GM12878 (cell line): ENCODE results near the gene CORO1A. TPM values are rescaled to one million over a fixed set of nuclear protein-coding genes. Genes with fewer than 3 reads are reported as not detected.

Source experiments
- ATAC-seq: fragments of 200-7000 bp; cut with Tn5 transposase; 3 replicates; pipeline ENCODE4 v1.9.1; 2020; ENCODE audit warnings: mild to moderate bottlenecking, moderate library complexity
- BruUV-seq: library from RNA; stranded (reverse); fragments of 400-500 nt; replicated peaks from 2 replicates; lab custom pipeline; 2021; lab: Mats Ljungman, UMichigan
- CTCF ChIA-PET: fragments of 300-600 bp; sonication (Branson Sonifier 250); formaldehyde crosslinking; extraction: SDS; loops from one replicate; lab custom pipeline; 2021; ENCODE audit warnings: inconsistent platforms; lab: Yijun Ruan, JAX
- POLR2A ChIA-PET: fragments of 350-600 bp; formaldehyde crosslinking; extraction: SDS; loops from one replicate; lab custom pipeline; 2021; ENCODE audit warnings: inconsistent platforms; lab: Charles Lee
- RAD21 ChIA-PET: fragments of 300-600 bp; sonication (Branson Sonifier 250); formaldehyde crosslinking; loops from one replicate; lab custom pipeline; 2023; ENCODE audit warnings: antibody characterized with exemption; ENCODE audit not compliant: unreplicated experiment; lab: Charles Lee
- SMC1A ChIA-PET: fragments of 300-600 bp; sonication (Branson Sonifier 250); formaldehyde crosslinking; loops from one replicate; lab custom pipeline; 2023; ENCODE audit not compliant: unreplicated experiment, uncharacterized antibody; lab: Charles Lee
- DNase-seq: peaks from one replicate; pipeline ENCODE4 v3.0.0-alpha.2; 2011; ENCODE audit warnings: low read depth, low spot score
- FAIRE-seq: peaks from 3 replicates; lab custom pipeline; 2011; peaks lifted over from hg19 to GRCh38; lab: Jason Lieb, UNC
- H2AFZ ChIP-seq: 2 replicates; pipeline ENCODE4 v1.6.0; 2011; ENCODE audit warnings: low read depth, low read length, control low read depth; ENCODE audit not compliant: control insufficient read depth
- H3K27ac ChIP-seq: 2 replicates; pipeline ENCODE4 v1.5.1; 2011; ENCODE audit warnings: control low read depth; ENCODE audit not compliant: control insufficient read depth, insufficient read depth
- H3K27me3 ChIP-seq, 2 experiments: replicated peaks in 1 of 2; 2 replicates each; pipeline versions ENCODE4 v1.6.0 to v1.6.1; 2011; ENCODE audit warnings: low read length in 1 of 2; ENCODE audit not compliant: control insufficient read depth in 2 of 2, insufficient read depth in 2 of 2
- H3K36me3 ChIP-seq, 2 experiments: 2 replicates each; pipeline ENCODE4 v1.5.1; 2011; ENCODE audit warnings: low read length in 1 of 2; ENCODE audit not compliant: control insufficient read depth in 2 of 2, insufficient read depth in 2 of 2
- H3K4me1 ChIP-seq: 2 replicates; pipeline ENCODE4 v1.6.1; 2011; ENCODE audit warnings: mild to moderate bottlenecking, low read length, moderate library complexity, mixed read lengths; ENCODE audit not compliant: control insufficient read depth, insufficient read depth
- H3K4me2 ChIP-seq: 2 replicates; pipeline ENCODE4 v1.6.0; 2011; ENCODE audit warnings: control low read depth; ENCODE audit not compliant: control insufficient read depth, insufficient read depth
- H3K4me3 ChIP-seq: fragments of 200-600 bp; sonication (generic); 2 replicates; pipeline ENCODE4 v1.5.1; 2016
- H3K79me2 ChIP-seq: 2 replicates; pipeline ENCODE4 v1.6.0; 2011; ENCODE audit warnings: low read length; ENCODE audit not compliant: control insufficient read depth, insufficient read depth
- H3K9ac ChIP-seq: 2 replicates; pipeline ENCODE4 v1.8.0; 2011; ENCODE audit warnings: low read length, control low read depth, mixed read lengths; ENCODE audit not compliant: control insufficient read depth, insufficient read depth
- H3K9me3 ChIP-seq: replicated peaks from 3 replicates; pipeline ENCODE4 v1.5.1; 2011; ENCODE audit warnings: mild to moderate bottlenecking, low read length; ENCODE audit not compliant: control insufficient read depth, insufficient read depth
- H4K20me1 ChIP-seq: 2 replicates; pipeline ENCODE4 v1.6.0; 2011; ENCODE audit not compliant: control insufficient read depth, insufficient read depth
- BMI1 ChIP-seq: fragments of 450-650 bp; IDR thresholded peaks from 2 replicates; pipeline ENCODE4 v1.6.1; 2016; ENCODE audit warnings: mild to moderate bottlenecking, moderate library complexity, borderline replicate concordance
- CHD4 ChIP-seq: fragments of 200-600 bp; sonication (generic); IDR thresholded peaks from 2 replicates; pipeline ENCODE4 v1.6.1; 2016; ENCODE audit warnings: mild to moderate bottlenecking
- GABPA ChIP-seq: IDR thresholded peaks from 2 replicates; pipeline ENCODE4 v1.6.1; 2014; ENCODE audit warnings: antibody characterized with exemption, low read depth, mild to moderate bottlenecking, inconsistent platforms
- GATAD2B ChIP-seq: fragments of 450-650 bp; conservative IDR thresholded peaks from 2 replicates; pipeline ENCODE4 v1.6.1; 2017; ENCODE audit warnings: low read depth, mild to moderate bottlenecking, moderate library complexity
- KLF5 ChIP-seq: fragments of 450-650 bp; IDR thresholded peaks from 2 replicates; pipeline ENCODE4 v1.6.1; 2014; ENCODE audit warnings: mild to moderate bottlenecking; ENCODE audit not compliant: partially characterized antibody
- PAX5 ChIP-seq: IDR thresholded peaks from 2 replicates; pipeline ENCODE4 v1.6.1; 2011; ENCODE audit warnings: low read depth, low read length, borderline replicate concordance
- POLR2A ChIP-seq: IDR thresholded peaks from 2 replicates; pipeline ENCODE4 v1.6.1; 2011; ENCODE audit warnings: low read depth, mild to moderate bottlenecking, low read length
- SUZ12 ChIP-seq: fragments of 200-600 bp; sonication (generic); IDR thresholded peaks from one replicate; pipeline ENCODE4 v1.6.1; 2018; ENCODE audit warnings: antibody characterized with exemption, mild to moderate bottlenecking; ENCODE audit not compliant: unreplicated experiment
- ZNF687 ChIP-seq: fragments of 450-650 bp; IDR thresholded peaks from 2 replicates; pipeline ENCODE4 v1.6.1; 2017; ENCODE audit warnings: mild to moderate bottlenecking, moderate library complexity
- ZZZ3 ChIP-seq: IDR thresholded peaks from 2 replicates; pipeline ENCODE4 v1.6.1; 2011; ENCODE audit warnings: low read depth; ENCODE audit not compliant: control insufficient read depth, insufficient read length
- WGBS: methylation state at CpG from one replicate; pipeline ENCODE4 v1.1.6; 2016; ENCODE audit warnings: low lambda C conversion rate; ENCODE audit not compliant: insufficient replicate concordance, insufficient coverage; ENCODE audit errors: missing lambda C conversion rate; 5-methylcytosine and 5-hydroxymethylcytosine counted together
- in situ Hi-C: fragments of 300-500 bp; cut with MboI; formaldehyde crosslinking; loops from 9 replicates; pipeline ENCODE4 v1.14.3; 2018; ENCODE audit warnings: mixed read lengths
- intact Hi-C: fragments of 100-400 bp; cut with micrococcal nuclease; formaldehyde crosslinking; loops from one replicate; pipeline ENCODE4 v1.14.2; 2022; ENCODE audit not compliant: unreplicated experiment
- polyA plus RNA-seq, 11 experiments: library from polyadenylated mRNA; depleted of rRNA in 4 of 11; unstranded in 6 of 11; stranded (reverse) in 5 of 11; fragments of >200 nt; fragmentation: Nextera tagmentation in 4 of 11; fragmentation: Illumina TruSeq in 1 of 11; extraction: Ambion mirVana in 4 of 11; extraction: Trizol in 1 of 11; gene quantifications; 1 replicate in 1 of 11; 2 replicates in 10 of 11; pipeline versions ENCODE4 v1.2.1 to v1.2.3, GENCODE V29; 2011 to 2016; ENCODE audit warnings: inconsistent platforms in 2 of 11, missing spikeins in 2 of 11, low read depth in 1 of 11
- total RNA-seq, 4 experiments: library from RNA; depleted of rRNA in 3 of 4; stranded (reverse); fragments of >200 nt in 3 of 4; fragmentation: Illumina TruSeq in 1 of 4; extraction: Trizol in 1 of 4; gene quantifications; 2 replicates each; pipeline versions ENCODE4 v1.2.1 to v1.2.3, GENCODE V29; 2013 to 2021
- TF ChIP-seq, protein P1 (sequence below): fragments of 450-650 bp; IDR thresholded peaks from 2 replicates; pipeline ENCODE4 v1.6.1; 2017; ENCODE audit warnings: mild to moderate bottlenecking, moderate library complexity
- TF ChIP-seq, protein P2 (sequence below): IDR thresholded peaks from 2 replicates; pipeline ENCODE4 v1.6.1; 2011; ENCODE audit warnings: borderline replicate concordance, low read depth, mild to moderate bottlenecking, moderate library complexity, low read length; ENCODE audit not compliant: insufficient read depth, poor library complexity, severe bottlenecking
- TF ChIP-seq, protein P3 (sequence below): fragments of 450-650 bp; IDR thresholded peaks from 2 replicates; pipeline ENCODE4 v1.6.1; 2017; ENCODE audit warnings: borderline replicate concordance

The CORO1A gene
- total and polyA plus RNA-seq, 10 of the 15 experiments (the other 5 are each of a cell fraction or from before 2014, with no cell fraction given), result 16.3 to 1,464 (median 714) TPM

DNA sequence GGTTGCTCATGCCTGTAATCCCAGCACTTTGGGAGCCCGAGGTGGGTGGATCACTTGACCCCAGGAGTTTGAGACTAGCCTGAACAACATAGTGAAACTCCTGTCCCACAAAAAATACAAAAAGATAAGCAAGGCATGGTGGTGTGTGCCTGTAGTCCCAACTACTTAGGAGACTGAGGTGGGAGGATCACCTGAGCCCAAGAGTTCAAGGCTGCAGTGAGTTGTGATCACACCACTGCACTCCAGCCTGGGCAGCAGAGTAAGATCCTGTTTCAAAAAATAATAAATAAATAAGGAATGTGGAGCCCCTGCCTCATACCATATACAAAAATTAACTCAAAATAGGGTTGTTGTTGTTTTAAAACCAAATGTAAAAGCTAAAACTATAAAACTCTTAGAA lies 26.2 kb upstream of the CORO1A start:
- in situ Hi-C loops, result no loop called here
- CTCF ChIA-PET, result interaction anchor here (0.6 to 1.9 kb wide), 3 partner anchors 18 to 215 kb away, joined by 3 to 7 read pairs (median 3); partner anchors contain the start of gene TBX6
- ATAC-seq, result no peak
- no TSS peak for BruUV-seq
- H3K9me3 ChIP-seq, result no peaks in the 10 kb centered on the region
- H3K36me3 ChIP-seq, result no peaks in the 10 kb centered on the region
- SMC1A ChIA-PET, result no interaction called here
- FAIRE-seq, result no peak
- DNase-seq, result no peak
- H3K9ac ChIP-seq, result no peak overlapping the region
- no peak overlapping the region for H3K4me2 ChIP-seq
- no peaks in the 10 kb centered on the region; the same call in 1 of the 2 replicates for H3K4me1 ChIP-seq
- POLR2A ChIA-PET, result no interaction called here
- no peaks in the 10 kb centered on the region for H3K27me3 ChIP-seq
- WGBS, result 12% methylated on average over 1 of the region's 1 CpG
- H2AFZ ChIP-seq, result no peak overlapping the region
- no peaks in the 10 kb centered on the region for H4K20me1 ChIP-seq
- H3K79me2 ChIP-seq, result no peaks in the 10 kb centered on the region
- intact Hi-C loops, result no loop called here
- RAD21 ChIA-PET, result interaction anchor here (1.0 kb wide), 1 partner anchor 65 kb away, joined by 3 read pairs; no protein-coding TSS in a partner anchor
- H3K4me3 ChIP-seq, result no peak overlapping the region
- H3K27ac ChIP-seq, result no peak overlapping the region
- TF ChIP-seq, protein P1, sequence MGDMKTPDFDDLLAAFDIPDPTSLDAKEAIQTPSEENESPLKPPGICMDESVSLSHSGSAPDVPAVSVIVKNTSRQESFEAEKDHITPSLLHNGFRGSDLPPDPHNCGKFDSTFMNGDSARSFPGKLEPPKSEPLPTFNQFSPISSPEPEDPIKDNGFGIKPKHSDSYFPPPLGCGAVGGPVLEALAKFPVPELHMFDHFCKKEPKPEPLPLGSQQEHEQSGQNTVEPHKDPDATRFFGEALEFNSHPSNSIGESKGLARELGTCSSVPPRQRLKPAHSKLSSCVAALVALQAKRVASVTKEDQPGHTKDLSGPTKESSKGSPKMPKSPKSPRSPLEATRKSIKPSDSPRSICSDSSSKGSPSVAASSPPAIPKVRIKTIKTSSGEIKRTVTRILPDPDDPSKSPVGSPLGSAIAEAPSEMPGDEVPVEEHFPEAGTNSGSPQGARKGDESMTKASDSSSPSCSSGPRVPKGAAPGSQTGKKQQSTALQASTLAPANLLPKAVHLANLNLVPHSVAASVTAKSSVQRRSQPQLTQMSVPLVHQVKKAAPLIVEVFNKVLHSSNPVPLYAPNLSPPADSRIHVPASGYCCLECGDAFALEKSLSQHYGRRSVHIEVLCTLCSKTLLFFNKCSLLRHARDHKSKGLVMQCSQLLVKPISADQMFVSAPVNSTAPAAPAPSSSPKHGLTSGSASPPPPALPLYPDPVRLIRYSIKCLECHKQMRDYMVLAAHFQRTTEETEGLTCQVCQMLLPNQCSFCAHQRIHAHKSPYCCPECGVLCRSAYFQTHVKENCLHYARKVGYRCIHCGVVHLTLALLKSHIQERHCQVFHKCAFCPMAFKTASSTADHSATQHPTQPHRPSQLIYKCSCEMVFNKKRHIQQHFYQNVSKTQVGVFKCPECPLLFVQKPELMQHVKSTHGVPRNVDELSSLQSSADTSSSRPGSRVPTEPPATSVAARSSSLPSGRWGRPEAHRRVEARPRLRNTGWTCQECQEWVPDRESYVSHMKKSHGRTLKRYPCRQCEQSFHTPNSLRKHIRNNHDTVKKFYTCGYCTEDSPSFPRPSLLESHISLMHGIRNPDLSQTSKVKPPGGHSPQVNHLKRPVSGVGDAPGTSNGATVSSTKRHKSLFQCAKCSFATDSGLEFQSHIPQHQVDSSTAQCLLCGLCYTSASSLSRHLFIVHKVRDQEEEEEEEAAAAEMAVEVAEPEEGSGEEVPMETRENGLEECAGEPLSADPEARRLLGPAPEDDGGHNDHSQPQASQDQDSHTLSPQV, result no peak
- TF ChIP-seq ZZZ3 (no peak), PAX5 (no peak), GABPA (no peak), SUZ12 (no peak), KLF5 (no peak), ZNF687 (no peak), GATAD2B (no peak), BMI1 (no peak), CHD4 (no peak), POLR2A (no peak)
- TF ChIP-seq, protein P2, sequence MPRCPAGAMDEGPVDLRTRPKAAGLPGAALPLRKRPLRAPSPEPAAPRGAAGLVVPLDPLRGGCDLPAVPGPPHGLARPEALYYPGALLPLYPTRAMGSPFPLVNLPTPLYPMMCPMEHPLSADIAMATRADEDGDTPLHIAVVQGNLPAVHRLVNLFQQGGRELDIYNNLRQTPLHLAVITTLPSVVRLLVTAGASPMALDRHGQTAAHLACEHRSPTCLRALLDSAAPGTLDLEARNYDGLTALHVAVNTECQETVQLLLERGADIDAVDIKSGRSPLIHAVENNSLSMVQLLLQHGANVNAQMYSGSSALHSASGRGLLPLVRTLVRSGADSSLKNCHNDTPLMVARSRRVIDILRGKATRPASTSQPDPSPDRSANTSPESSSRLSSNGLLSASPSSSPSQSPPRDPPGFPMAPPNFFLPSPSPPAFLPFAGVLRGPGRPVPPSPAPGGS, result no peak
- TF ChIP-seq, protein P3, sequence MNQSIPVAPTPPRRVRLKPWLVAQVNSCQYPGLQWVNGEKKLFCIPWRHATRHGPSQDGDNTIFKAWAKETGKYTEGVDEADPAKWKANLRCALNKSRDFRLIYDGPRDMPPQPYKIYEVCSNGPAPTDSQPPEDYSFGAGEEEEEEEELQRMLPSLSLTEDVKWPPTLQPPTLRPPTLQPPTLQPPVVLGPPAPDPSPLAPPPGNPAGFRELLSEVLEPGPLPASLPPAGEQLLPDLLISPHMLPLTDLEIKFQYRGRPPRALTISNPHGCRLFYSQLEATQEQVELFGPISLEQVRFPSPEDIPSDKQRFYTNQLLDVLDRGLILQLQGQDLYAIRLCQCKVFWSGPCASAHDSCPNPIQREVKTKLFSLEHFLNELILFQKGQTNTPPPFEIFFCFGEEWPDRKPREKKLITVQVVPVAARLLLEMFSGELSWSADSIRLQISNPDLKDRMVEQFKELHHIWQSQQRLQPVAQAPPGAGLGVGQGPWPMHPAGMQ, result no peak
